ENCODE data around the gene DESI1. TPM values are rescaled to one million over a fixed set of nuclear protein-coding genes. Genes with fewer than 3 reads are reported as not detected.

DESI1 gene
- total RNA-seq, 2 donors from 2014 or later = 21.9 to 22.9 TPM

- ATAC-seq (ENCODE audit: insufficient number of reproducible peaks, low FRiP score, low read depth) = no peak
- Histone ChIP-seq H3K4me1 (ENCODE audit: control insufficient read depth in 1 of 2, low read depth in 2 of 2) (peaks cover 0 to 10% of the 10 kb centered on the region in 2 donors), H3K36me3 (peaks cover 40% of the 10 kb centered on the region), H3K9me3 (no peaks in the 10 kb centered on the region), H3K4me3 (no peak overlapping the region), H3K27me3 (replicated peaks; ENCODE audit: insufficient read depth) (no peaks in the 10 kb centered on the region), H3K27ac (no peak overlapping the region)
- TF ChIP-seq CTCF (IDR thresholded peaks at IDR 0.05) = no peak
- no peak for DNase-seq (ENCODE audit: low spot score)
Measured at GRCh38 chr22:41579297-41579996, 41.4 kb downstream of the DESI1 start.

GRCh38 chr22:41578818-41579217 lies 42.0 kb downstream of the DESI1 start:
- Histone ChIP-seq H3K27ac (no peak overlapping the region), H3K36me3 (peaks cover 38% of the 10 kb centered on the region), H3K4me1 (ENCODE audit: control insufficient read depth in 1 of 2, low read depth in 2 of 2) (peaks cover 0 to 11% of the 10 kb centered on the region in 2 donors), H3K27me3 (replicated peaks; ENCODE audit: insufficient read depth) (no peaks in the 10 kb centered on the region), H3K9me3 (no peaks in the 10 kb centered on the region), H3K4me3 (no peak overlapping the region)
- TF ChIP-seq CTCF (IDR thresholded peaks at IDR 0.05) = no peak
- ATAC-seq (ENCODE audit: insufficient number of reproducible peaks, low FRiP score, low read depth) (no peak), DNase-seq (ENCODE audit: low spot score) (no peak)

- Histone ChIP-seq H3K4me1 (ENCODE audit: control insufficient read depth in 1 of 2, low read depth in 2 of 2) (peaks cover 0 to 11% of the 10 kb centered on the region in 2 donors), H3K27me3 (replicated peaks; ENCODE audit: insufficient read depth) (no peaks in the 10 kb centered on the region), H3K4me3 (no peak overlapping the region), H3K36me3 (peaks cover 39% of the 10 kb centered on the region), H3K27ac (no peak overlapping the region), H3K9me3 (no peaks in the 10 kb centered on the region)
- ATAC-seq (ENCODE audit: insufficient number of reproducible peaks, low FRiP score, low read depth) (no peak), DNase-seq (ENCODE audit: low spot score) (no peak)
- TF ChIP-seq CTCF (IDR thresholded peaks at IDR 0.05) = no peak
Measured at GRCh38 chr22:41578114-41578513, 42.7 kb downstream of the DESI1 start.

- peaks cover 0 to 11% of the 10 kb centered on the region in 2 donors for H3K4me1 ChIP-seq (ENCODE audit: control insufficient read depth in 1 of 2, low read depth in 2 of 2)
- peak; percentile 76 for TF ChIP-seq CTCF (IDR thresholded peaks at IDR 0.05)
- no peak for DNase-seq (ENCODE audit: low spot score)
- peak; percentile 70 for ATAC-seq (ENCODE audit: insufficient number of reproducible peaks, low FRiP score, low read depth)
- H3K27ac ChIP-seq = peak overlapping the region; percentile 34 to 62
- H3K9me3 ChIP-seq = no peaks in the 10 kb centered on the region
- no peaks in the 10 kb centered on the region for H3K27me3 ChIP-seq (replicated peaks; ENCODE audit: insufficient read depth)
- peaks cover 37% of the 10 kb centered on the region for H3K36me3 ChIP-seq
- no peak overlapping the region for H3K4me3 ChIP-seq
Measured at GRCh38 chr22:41576877-41577276, 44.0 kb downstream of the DESI1 start.

GRCh38 chr22:41575533-41575932 lies 45.3 kb downstream of the DESI1 start:
- ATAC-seq (ENCODE audit: insufficient number of reproducible peaks, low FRiP score, low read depth) (no peak), DNase-seq (ENCODE audit: low spot score) (no peak)
- Histone ChIP-seq H3K27ac (peak overlapping the region; percentile 61 to 64), H3K4me3 (no peak overlapping the region), H3K4me1 (ENCODE audit: control insufficient read depth in 1 of 2, low read depth in 2 of 2) (peaks cover 0 to 11% of the 10 kb centered on the region in 2 donors), H3K9me3 (no peaks in the 10 kb centered on the region), H3K27me3 (replicated peaks; ENCODE audit: insufficient read depth) (no peaks in the 10 kb centered on the region), H3K36me3 (peaks cover 40% of the 10 kb centered on the region)
- no peak for TF ChIP-seq CTCF (IDR thresholded peaks at IDR 0.05)
